ENCODE measurements around the gene MAD1L1. TPM values are rescaled to one million over a fixed set of nuclear protein-coding genes. Genes with fewer than 3 reads are reported as not detected.

Gene MAD1L1
- total RNA-seq, 4 donors from 2014 or later, result 60.3 to 149 (median 73.7) TPM

DNA sequence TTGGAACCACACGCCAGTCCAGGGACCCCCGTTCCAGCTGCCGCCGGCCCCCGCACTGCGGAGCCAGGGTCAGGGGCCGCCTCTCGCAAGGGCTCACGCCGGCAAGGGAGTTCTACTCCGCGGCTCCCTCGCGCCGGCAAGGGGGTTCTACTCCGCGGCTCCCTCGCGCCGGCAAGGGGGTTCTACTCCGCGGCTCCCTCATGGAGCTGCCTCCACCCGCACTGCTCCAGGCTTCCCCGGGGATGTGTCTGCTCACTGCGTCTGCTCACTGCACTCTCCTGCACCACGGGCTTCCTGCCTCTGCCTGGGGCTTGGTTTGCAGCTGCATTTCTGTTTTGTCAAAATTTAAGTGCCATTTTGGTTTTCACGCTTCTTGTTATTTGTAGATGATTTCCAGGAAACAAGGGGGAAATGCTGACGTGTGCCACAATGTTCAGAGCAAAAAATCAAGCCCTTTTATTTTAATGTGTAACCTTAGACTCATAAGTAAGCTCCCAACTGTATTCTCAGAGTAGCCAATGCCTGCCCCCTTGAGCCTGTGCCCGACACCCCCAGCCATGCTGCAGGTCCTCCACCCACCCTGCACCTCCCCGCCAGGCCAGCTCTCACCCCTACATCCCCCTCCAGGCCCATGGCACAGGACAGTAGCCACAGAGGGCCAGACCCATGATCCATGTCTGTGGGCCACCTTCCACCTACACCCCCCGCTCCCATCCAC, 246.2 kb downstream of the MAD1L1 start:
- no peak for DNase-seq (ENCODE audit: low spot score in 2 of 2)
- no peaks in the 10 kb centered on the region for H3K9me3 ChIP-seq
- no peak overlapping the region for H3K27ac ChIP-seq
- 83 to 91% methylated on average over 26 to 31 of the region's 31 CpGs for WGBS, 2 donors
- peaks cover 0 to 3% (median 0%) of the 10 kb centered on the region in 4 donors for H3K4me1 ChIP-seq
- peaks cover 0 to 9% (median 0%) of the 10 kb centered on the region in 3 donors for H3K36me3 ChIP-seq
- H3K4me3 ChIP-seq, result no peak overlapping the region
- no peak for TF ChIP-seq EP300 (IDR thresholded peaks at IDR 0.05)
- TF ChIP-seq POLR2A (IDR thresholded peaks at IDR 0.05), result no peak
- TF ChIP-seq, protein P1, sequence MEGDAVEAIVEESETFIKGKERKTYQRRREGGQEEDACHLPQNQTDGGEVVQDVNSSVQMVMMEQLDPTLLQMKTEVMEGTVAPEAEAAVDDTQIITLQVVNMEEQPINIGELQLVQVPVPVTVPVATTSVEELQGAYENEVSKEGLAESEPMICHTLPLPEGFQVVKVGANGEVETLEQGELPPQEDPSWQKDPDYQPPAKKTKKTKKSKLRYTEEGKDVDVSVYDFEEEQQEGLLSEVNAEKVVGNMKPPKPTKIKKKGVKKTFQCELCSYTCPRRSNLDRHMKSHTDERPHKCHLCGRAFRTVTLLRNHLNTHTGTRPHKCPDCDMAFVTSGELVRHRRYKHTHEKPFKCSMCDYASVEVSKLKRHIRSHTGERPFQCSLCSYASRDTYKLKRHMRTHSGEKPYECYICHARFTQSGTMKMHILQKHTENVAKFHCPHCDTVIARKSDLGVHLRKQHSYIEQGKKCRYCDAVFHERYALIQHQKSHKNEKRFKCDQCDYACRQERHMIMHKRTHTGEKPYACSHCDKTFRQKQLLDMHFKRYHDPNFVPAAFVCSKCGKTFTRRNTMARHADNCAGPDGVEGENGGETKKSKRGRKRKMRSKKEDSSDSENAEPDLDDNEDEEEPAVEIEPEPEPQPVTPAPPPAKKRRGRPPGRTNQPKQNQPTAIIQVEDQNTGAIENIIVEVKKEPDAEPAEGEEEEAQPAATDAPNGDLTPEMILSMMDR (IDR thresholded peaks at IDR 0.05), result no peak
- H3K27me3 ChIP-seq, result no peaks in the 10 kb centered on the region

DNA sequence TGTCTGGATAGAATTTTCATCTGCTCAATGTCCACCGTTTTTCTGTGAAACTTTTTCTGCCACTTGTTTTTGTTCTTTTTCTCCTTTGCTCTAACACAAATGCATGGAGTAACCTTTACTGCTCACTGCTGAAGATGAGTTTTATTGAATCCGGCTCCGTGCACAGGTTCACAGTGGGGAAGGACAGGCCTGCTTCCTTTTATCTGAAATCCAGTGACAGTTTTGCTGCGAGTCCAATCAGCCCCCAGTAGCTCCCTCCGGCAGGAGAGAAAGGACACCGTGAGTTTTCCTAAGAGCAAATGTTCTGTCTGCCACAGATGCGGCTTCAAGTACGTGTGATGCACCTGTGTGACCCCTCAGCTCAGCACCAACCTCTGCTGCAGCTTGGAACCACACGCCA, 246.8 kb downstream of the MAD1L1 start:
- no peak for TF ChIP-seq POLR2A (IDR thresholded peaks at IDR 0.05)
- TF ChIP-seq EP300 (IDR thresholded peaks at IDR 0.05), result no peak
- TF ChIP-seq, protein P1 (IDR thresholded peaks at IDR 0.05), result no peak
- no peaks in the 10 kb centered on the region for H3K27me3 ChIP-seq
- H3K27ac ChIP-seq, result no peak overlapping the region
- no peaks in the 10 kb centered on the region for H3K9me3 ChIP-seq
- peaks cover 0 to 11% (median 0%) of the 10 kb centered on the region in 3 donors for H3K36me3 ChIP-seq
- H3K4me3 ChIP-seq, result no peak overlapping the region
- peaks cover 0 to 3% (median 0%) of the 10 kb centered on the region in 4 donors for H3K4me1 ChIP-seq
- WGBS, 2 donors, result 91 to 92% methylated on average over 8 to 9 of the region's 9 CpGs
- no peak for DNase-seq (ENCODE audit: low spot score in 2 of 2)

DNA sequence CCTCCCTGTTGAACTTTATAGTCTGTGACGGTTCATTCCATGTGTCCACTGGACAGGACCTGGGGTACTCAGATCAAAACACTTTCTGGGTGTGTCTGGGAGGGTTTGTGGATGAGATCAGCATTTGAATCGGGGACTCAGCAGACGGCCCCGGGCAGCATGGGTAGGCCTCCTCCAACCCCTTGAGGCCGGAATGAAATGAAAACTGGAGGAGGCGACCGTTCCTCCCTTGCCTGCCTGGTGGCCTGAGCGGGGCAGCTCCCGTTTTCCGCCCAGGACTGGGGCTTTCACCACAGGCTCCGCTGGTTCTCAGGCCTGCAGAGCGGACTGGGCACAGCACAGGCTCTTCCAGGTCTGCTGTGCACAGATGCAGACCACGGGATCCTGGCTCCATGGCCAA, 247.7 kb downstream of the MAD1L1 start:
- Histone ChIP-seq H3K4me3 (no peak overlapping the region), H3K4me1 (no peaks in the 10 kb centered on the region), H3K36me3 (peaks cover 0 to 17% (median 0%) of the 10 kb centered on the region in 3 donors), H3K27ac (no peak overlapping the region), H3K9me3 (no peaks in the 10 kb centered on the region), H3K27me3 (no peaks in the 10 kb centered on the region)
- DNase-seq (ENCODE audit: low spot score in 2 of 2), result no peak
- WGBS, 2 donors, result 79 to 82% methylated on average over 13 of the region's 13 CpGs
- TF ChIP-seq, protein P1 (IDR thresholded peaks at IDR 0.05), result no peak
- TF ChIP-seq POLR2A (IDR thresholded peaks at IDR 0.05) (no peak), EP300 (IDR thresholded peaks at IDR 0.05) (no peak)

DNA sequence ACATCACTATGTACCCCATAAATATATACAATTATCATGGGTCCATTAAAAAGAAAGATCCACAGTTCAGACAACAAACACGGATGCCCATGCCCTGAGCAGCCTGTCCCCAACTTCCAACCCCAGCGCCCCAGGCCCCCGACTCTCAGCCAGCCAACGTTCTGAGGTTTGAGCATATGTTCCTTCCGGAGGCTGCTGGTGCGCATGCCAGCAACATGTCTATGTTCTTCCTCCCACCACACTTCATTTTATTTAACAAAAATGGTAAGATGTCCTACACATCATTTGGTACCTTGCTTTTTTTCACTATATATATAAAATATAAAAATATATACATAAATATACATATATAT, 250.9 kb downstream of the MAD1L1 start:
- no peak for DNase-seq (ENCODE audit: low spot score in 2 of 2)
- Histone ChIP-seq H3K27me3 (no peaks in the 10 kb centered on the region), H3K36me3 (peaks cover 0 to 49% (median 0%) of the 10 kb centered on the region in 3 donors), H3K9me3 (peaks cover 0 to 12% (median 0%) of the 10 kb centered on the region in 4 donors), H3K4me3 (no peak overlapping the region), H3K27ac (no peak overlapping the region), H3K4me1 (no peaks in the 10 kb centered on the region)
- TF ChIP-seq POLR2A (IDR thresholded peaks at IDR 0.05), result no peak
- TF ChIP-seq EP300 (IDR thresholded peaks at IDR 0.05), result no peak
- TF ChIP-seq, protein P1 (IDR thresholded peaks at IDR 0.05), result no peak
- 87 to 93% methylated on average over 6 of the region's 6 CpGs for WGBS, 2 donors

DNA sequence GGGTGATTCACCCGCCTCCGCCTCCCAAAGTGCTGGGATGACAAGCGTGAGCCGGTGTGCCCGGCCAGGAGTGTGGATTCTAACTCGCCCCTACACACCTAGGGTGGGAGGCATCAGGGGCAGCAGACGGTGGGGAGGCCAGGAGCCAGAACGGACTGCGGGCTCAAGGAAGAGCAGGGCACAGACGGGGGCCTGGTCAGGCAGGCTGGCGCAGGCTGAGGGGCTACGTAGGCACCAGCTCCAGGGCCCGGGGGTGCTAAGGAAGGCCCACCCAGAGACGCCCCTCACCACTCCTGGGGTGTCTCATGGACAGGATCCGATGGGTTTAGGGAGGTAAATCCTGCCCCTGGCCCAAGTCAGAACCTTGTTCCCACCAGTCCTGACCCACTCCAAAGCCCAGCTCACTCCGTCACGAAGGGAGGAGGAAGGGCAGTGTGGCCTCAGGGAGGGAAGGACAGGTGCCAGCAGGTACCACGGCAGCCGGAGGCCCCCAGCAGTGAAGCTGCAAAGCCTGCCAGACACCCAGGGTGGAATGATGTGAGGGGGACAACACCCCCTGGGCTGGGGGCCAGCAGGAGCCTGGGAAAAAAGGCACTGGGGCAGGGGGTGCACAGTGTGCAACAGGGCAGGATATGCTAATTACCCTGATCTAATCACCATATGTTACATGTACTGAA, 251.4 kb downstream of the MAD1L1 start:
- Histone ChIP-seq H3K36me3 (peaks cover 0 to 52% (median 0%) of the 10 kb centered on the region in 3 donors), H3K9me3 (peaks cover 0 to 12% (median 0%) of the 10 kb centered on the region in 4 donors), H3K4me1 (no peaks in the 10 kb centered on the region), H3K27ac (no peak overlapping the region), H3K27me3 (no peaks in the 10 kb centered on the region), H3K4me3 (no peak overlapping the region)
- WGBS, 2 donors, result 93 to 94% methylated on average over 13 to 17 of the region's 19 CpGs
- no peak for DNase-seq (ENCODE audit: low spot score in 2 of 2)
- TF ChIP-seq, protein P1 (IDR thresholded peaks at IDR 0.05), result no peak
- no peak for TF ChIP-seq EP300 (IDR thresholded peaks at IDR 0.05)
- no peak for TF ChIP-seq POLR2A (IDR thresholded peaks at IDR 0.05)
